Measurements from ENCODE around the gene OR1J4.

DNA sequence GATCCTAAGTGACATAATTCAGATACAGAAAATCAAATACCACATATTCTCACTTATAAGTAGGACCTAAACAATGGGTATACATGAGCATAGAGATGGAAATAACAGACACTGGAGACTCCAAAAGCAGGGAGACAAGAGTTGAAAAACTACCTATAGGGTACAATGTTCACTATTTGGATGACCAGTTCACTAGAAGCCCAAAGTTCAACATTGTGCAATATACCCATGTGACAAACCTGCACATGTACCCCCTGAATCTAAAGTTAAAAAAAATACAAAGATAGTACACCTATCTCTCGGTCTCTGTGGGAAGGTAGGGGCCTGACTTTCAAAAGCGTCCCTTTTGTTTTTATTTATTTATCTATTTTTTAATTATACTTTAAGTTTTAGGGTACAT is 19.8 kb downstream of the OR1J4 start:
- TF ChIP-seq EZH2phosphoT487 (IDR thresholded peaks at IDR 0.05; ENCODE audit: borderline replicate concordance, low read length) = no peak
- TF ChIP-seq, protein P1, sequence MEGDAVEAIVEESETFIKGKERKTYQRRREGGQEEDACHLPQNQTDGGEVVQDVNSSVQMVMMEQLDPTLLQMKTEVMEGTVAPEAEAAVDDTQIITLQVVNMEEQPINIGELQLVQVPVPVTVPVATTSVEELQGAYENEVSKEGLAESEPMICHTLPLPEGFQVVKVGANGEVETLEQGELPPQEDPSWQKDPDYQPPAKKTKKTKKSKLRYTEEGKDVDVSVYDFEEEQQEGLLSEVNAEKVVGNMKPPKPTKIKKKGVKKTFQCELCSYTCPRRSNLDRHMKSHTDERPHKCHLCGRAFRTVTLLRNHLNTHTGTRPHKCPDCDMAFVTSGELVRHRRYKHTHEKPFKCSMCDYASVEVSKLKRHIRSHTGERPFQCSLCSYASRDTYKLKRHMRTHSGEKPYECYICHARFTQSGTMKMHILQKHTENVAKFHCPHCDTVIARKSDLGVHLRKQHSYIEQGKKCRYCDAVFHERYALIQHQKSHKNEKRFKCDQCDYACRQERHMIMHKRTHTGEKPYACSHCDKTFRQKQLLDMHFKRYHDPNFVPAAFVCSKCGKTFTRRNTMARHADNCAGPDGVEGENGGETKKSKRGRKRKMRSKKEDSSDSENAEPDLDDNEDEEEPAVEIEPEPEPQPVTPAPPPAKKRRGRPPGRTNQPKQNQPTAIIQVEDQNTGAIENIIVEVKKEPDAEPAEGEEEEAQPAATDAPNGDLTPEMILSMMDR (conservative IDR thresholded peaks at IDR 0.05; ENCODE audit: low read depth, low read length) = no peak
